Panc1 (cell line): Measurements from ENCODE around the gene MYBPHL. TPM values are rescaled to one million over a fixed set of nuclear protein-coding genes. Genes with fewer than 3 reads are reported as not detected.

Experiments used
- ATAC-seq: fragments of 200-7000 bp; cut with Tn5 transposase; 2 replicates; pipeline ENCODE4 v1.9.1; 2020; ENCODE audit warnings: mild to moderate bottlenecking, moderate library complexity
- BruUV-seq: library from RNA; stranded (reverse); fragments of 400-500 nt; replicated peaks from 2 replicates; lab custom pipeline; 2021; lab: Mats Ljungman, UMichigan
- CTCF ChIA-PET: fragments of 300-600 bp; sonication (Branson Sonifier 250); formaldehyde crosslinking; loops from one replicate; lab custom pipeline; 2022; ENCODE audit warnings: antibody characterized with exemption; lab: Charles Lee
- POLR2A ChIA-PET: fragments of 300-600 bp; sonication (Branson Sonifier 250); formaldehyde crosslinking; loops from one replicate; lab custom pipeline; 2022; ENCODE audit warnings: antibody characterized with exemption; lab: Charles Lee
- DNase-seq: peaks from one replicate; pipeline ENCODE4 v3.0.0-alpha.2; 2010; ENCODE audit warnings: low read depth, low spot score
- H3K27ac ChIP-seq: 2 replicates; pipeline ENCODE4 v1.5.1; 2011; ENCODE audit warnings: mild to moderate bottlenecking, low read length, inconsistent platforms
- H3K27me3 ChIP-seq: fragments of 200-500 bp; sonication (Bioruptor generic); 2 replicates; pipeline ENCODE4 v1.6.0; 2014; ENCODE audit warnings: low read length, inconsistent platforms; ENCODE audit not compliant: control insufficient read depth, insufficient read depth
- H3K36me3 ChIP-seq: fragments of 200-500 bp; sonication (Bioruptor generic); 2 replicates; pipeline ENCODE4 v1.5.1; 2014; ENCODE audit warnings: inconsistent platforms, mild to moderate bottlenecking, low read length, moderate library complexity; ENCODE audit not compliant: control insufficient read depth, insufficient read depth
- H3K4me1 ChIP-seq: 2 replicates; pipeline ENCODE4 v1.5.1; 2011; ENCODE audit warnings: inconsistent platforms, mild to moderate bottlenecking, low read length, moderate library complexity; ENCODE audit not compliant: control insufficient read depth, insufficient read depth
- H3K4me3 ChIP-seq, 2 experiments: 2 replicates each; pipeline ENCODE4 v1.5.1; 2011 to 2012; ENCODE audit warnings: low read depth in 2 of 2, low read length in 2 of 2, mild to moderate bottlenecking in 2 of 2, inconsistent platforms in 1 of 2, moderate library complexity in 1 of 2
- H3K9me3 ChIP-seq: fragments of 200-500 bp; sonication (Bioruptor generic); 2 replicates; pipeline ENCODE4 v1.5.1; 2014; ENCODE audit warnings: low read depth, mild to moderate bottlenecking, inconsistent platforms, low read length, moderate library complexity; ENCODE audit not compliant: control insufficient read depth, insufficient read depth
- CTCF ChIP-seq: fragments of 450-650 bp; IDR thresholded peaks from 2 replicates; pipeline ENCODE4 v1.5.1; 2017; ENCODE audit warnings: mild to moderate bottlenecking
- POLR2AphosphoS5 ChIP-seq: IDR thresholded peaks from 2 replicates; pipeline ENCODE4 v1.6.1; 2012; ENCODE audit warnings: mild to moderate bottlenecking, low read depth, low read length, moderate library complexity
- REST ChIP-seq, 2 experiments: IDR thresholded peaks; 2 replicates each; pipeline ENCODE4 v1.6.1; 2011 to 2012; ENCODE audit warnings: low read depth in 2 of 2, control low read depth in 1 of 2, low read length in 1 of 2, mild to moderate bottlenecking in 1 of 2, moderate library complexity in 1 of 2; ENCODE audit not compliant: insufficient read depth in 1 of 2
- SIN3A ChIP-seq: IDR thresholded peaks from 2 replicates; pipeline ENCODE4 v1.6.1; 2012; ENCODE audit warnings: low read depth, mild to moderate bottlenecking, low read length, moderate library complexity, borderline replicate concordance; ENCODE audit not compliant: insufficient read depth
- TCF7L2 ChIP-seq: IDR thresholded peaks from 2 replicates; pipeline ENCODE4 v1.6.1; 2011; ENCODE audit warnings: mild to moderate bottlenecking, low read depth, low read length, inconsistent platforms
- in situ Hi-C: cut with HindIII; loops from 2 replicates; pipeline ENCODE4 v1.10.0; 2016; ENCODE audit warnings: low sequenced_read_pairs, low pct_unique_long_range_greater_than_20kb
- intact Hi-C: fragments of 100-400 bp; cut with micrococcal nuclease; formaldehyde crosslinking; loops from one replicate; pipeline ENCODE4 v1.10.0; 2022; ENCODE audit not compliant: unreplicated experiment
- total RNA-seq: library from RNA; stranded (reverse); gene quantifications from one replicate; pipeline ENCODE4 v1.2.1, GENCODE V29; 2021; ENCODE audit not compliant: unreplicated experiment

The MYBPHL gene
- total RNA-seq, 1 experiment from 2014 or later = not detected

- Histone ChIP-seq H3K9me3 (no peaks in the 10 kb centered on the region), H3K27ac (no peak overlapping the region), H3K36me3 (no peaks in the 10 kb centered on the region), H3K27me3 (no peaks in the 10 kb centered on the region), H3K4me3 (no peak overlapping the region), H3K4me1 (no peaks in the 10 kb centered on the region)
- no TSS peak for BruUV-seq
- in situ Hi-C loops = no loop called here
- no peak for DNase-seq
- TF ChIP-seq POLR2AphosphoS5 = no peak
- no peak for TF ChIP-seq SIN3A
- TF ChIP-seq CTCF = no peak
- no peak for TF ChIP-seq REST (IDR thresholded peaks at IDR 0.05; ENCODE audit: insufficient read depth in 1 of 2, low read depth in 2 of 2, low read length in 1 of 2)
- TF ChIP-seq TCF7L2 = no peak
- ChIA-PET POLR2A (no interaction called here), CTCF (interaction anchor here (0.6 to 0.8 kb wide), 2 partner anchors 23 to 59 kb away, joined by 3 read pairs; no protein-coding TSS in a partner anchor)
- no peak for ATAC-seq
- intact Hi-C loops = loop anchor here (5.0 kb wide), 1 partner anchor 135 kb away; the partner anchor contains the start of gene SORT1
Observed at GRCh38 chr1:109262231-109263055, 44.4 kb downstream of the MYBPHL start.

GRCh38 chr1:109261578-109261977 lies 45.2 kb downstream of the MYBPHL start:
- POLR2A ChIA-PET = no interaction called here
- Histone ChIP-seq H3K9me3 (no peaks in the 10 kb centered on the region), H3K4me3 (no peak overlapping the region), H3K27ac (no peak overlapping the region), H3K27me3 (no peaks in the 10 kb centered on the region), H3K4me1 (no peaks in the 10 kb centered on the region), H3K36me3 (no peaks in the 10 kb centered on the region)
- no peak for ATAC-seq
- DNase-seq = no peak
- intact Hi-C loops = loop anchor here (5.0 kb wide), 1 partner anchor 136 kb away; the partner anchor contains the start of gene SORT1
- BruUV-seq = no TSS peak
- TF ChIP-seq TCF7L2 (no peak), POLR2AphosphoS5 (no peak), CTCF (no peak), SIN3A (no peak)
- CTCF ChIA-PET = no interaction called here
- in situ Hi-C loops = no loop called here
